Hepatocyte (in vitro differentiated cells): ENCODE results near the gene ITGA7. TPM values are rescaled to one million over a fixed set of nuclear protein-coding genes. Genes with fewer than 3 reads are reported as not detected.
A peak's percentile ranks its signal among the peaks of the same experiment; 100 is the strongest.

Experiments
- DNase-seq: peaks from one replicate; pipeline ENCODE4 v3.0.0-alpha.2; 2016; ENCODE audit warnings: low spot score
- H2AFZ ChIP-seq: fragments of 200-600 bp; sonication (generic); 2 replicates; pipeline ENCODE4 v1.6.0; 2016; ENCODE audit warnings: antibody characterized with exemption, mild to moderate bottlenecking
- H3K27ac ChIP-seq: fragments of 200-600 bp; sonication (generic); 2 replicates; pipeline ENCODE4 v1.5.1; 2016; ENCODE audit warnings: mild to moderate bottlenecking
- H3K27me3 ChIP-seq: fragments of 200-600 bp; sonication (generic); 2 replicates; pipeline ENCODE4 v1.6.1; 2016
- H3K36me3 ChIP-seq: fragments of 200-600 bp; sonication (generic); replicated peaks from 2 replicates; pipeline ENCODE4 v1.5.1; 2016; ENCODE audit warnings: low read depth; ENCODE audit not compliant: insufficient read depth
- H3K4me1 ChIP-seq: fragments of 200-600 bp; sonication (generic); 2 replicates; pipeline ENCODE4 v1.5.1; 2016; ENCODE audit warnings: mild to moderate bottlenecking, moderate library complexity; ENCODE audit not compliant: insufficient read depth
- H3K4me2 ChIP-seq: fragments of 200-600 bp; sonication (generic); 2 replicates; pipeline ENCODE4 v1.6.0; 2016
- H3K4me3 ChIP-seq: fragments of 200-600 bp; sonication (generic); 2 replicates; pipeline ENCODE4 v1.5.1; 2016; ENCODE audit warnings: mild to moderate bottlenecking
- H3K79me2 ChIP-seq: fragments of 200-600 bp; sonication (generic); 2 replicates; pipeline ENCODE4 v1.6.0; 2017; ENCODE audit warnings: mild to moderate bottlenecking
- H3K9me2 ChIP-seq: fragments of 200-600 bp; sonication (generic); replicated peaks from 2 replicates; pipeline ENCODE4 v1.6.0; 2017; ENCODE audit warnings: mild to moderate bottlenecking; ENCODE audit not compliant: insufficient read depth
- H3K9me3 ChIP-seq: fragments of 200-600 bp; sonication (generic); 2 replicates; pipeline ENCODE4 v1.5.1; 2016; ENCODE audit warnings: low read depth, mild to moderate bottlenecking
- H4K20me1 ChIP-seq: fragments of 200-600 bp; sonication (generic); 2 replicates; pipeline ENCODE4 v1.6.0; 2016; ENCODE audit warnings: mild to moderate bottlenecking; ENCODE audit not compliant: insufficient read depth, poor library complexity, severe bottlenecking
- CTCF ChIP-seq: fragments of 200-600 bp; sonication (generic); IDR thresholded peaks from 2 replicates; pipeline ENCODE4 v1.5.1; 2016; ENCODE audit warnings: antibody characterized with exemption, mild to moderate bottlenecking; ENCODE audit not compliant: poor library complexity
- EZH2 ChIP-seq: fragments of 200-600 bp; sonication (generic); IDR thresholded peaks from 2 replicates; pipeline ENCODE4 v1.6.1; 2016; ENCODE audit warnings: antibody characterized with exemption, mild to moderate bottlenecking, borderline replicate concordance
- EZH2phosphoT487 ChIP-seq: fragments of 200-600 bp; sonication (generic); IDR thresholded peaks from one replicate; pipeline ENCODE4 v1.6.1; 2018; ENCODE audit warnings: antibody characterized with exemption, mild to moderate bottlenecking, low read depth, moderate library complexity; ENCODE audit not compliant: unreplicated experiment, severe bottlenecking
- WGBS: methylation state at CpG from one replicate; pipeline ENCODE4 v1.1.6; 2016; ENCODE audit warnings: low lambda C conversion rate; ENCODE audit errors: missing lambda C conversion rate; 5-methylcytosine and 5-hydroxymethylcytosine counted together
- polyA plus RNA-seq: library from polyadenylated mRNA; unstranded; fragments of >200 nt; fragmentation: Nextera tagmentation; extraction: Ambion mirVana; gene quantifications from 2 replicates; pipeline ENCODE4 v1.2.1, GENCODE V29; 2016
- total RNA-seq: library from RNA; depleted of rRNA; stranded (reverse); fragments of >200 nt; gene quantifications from 2 replicates; pipeline ENCODE4 v1.2.3, GENCODE V29; 2014

ITGA7 gene, protein sequence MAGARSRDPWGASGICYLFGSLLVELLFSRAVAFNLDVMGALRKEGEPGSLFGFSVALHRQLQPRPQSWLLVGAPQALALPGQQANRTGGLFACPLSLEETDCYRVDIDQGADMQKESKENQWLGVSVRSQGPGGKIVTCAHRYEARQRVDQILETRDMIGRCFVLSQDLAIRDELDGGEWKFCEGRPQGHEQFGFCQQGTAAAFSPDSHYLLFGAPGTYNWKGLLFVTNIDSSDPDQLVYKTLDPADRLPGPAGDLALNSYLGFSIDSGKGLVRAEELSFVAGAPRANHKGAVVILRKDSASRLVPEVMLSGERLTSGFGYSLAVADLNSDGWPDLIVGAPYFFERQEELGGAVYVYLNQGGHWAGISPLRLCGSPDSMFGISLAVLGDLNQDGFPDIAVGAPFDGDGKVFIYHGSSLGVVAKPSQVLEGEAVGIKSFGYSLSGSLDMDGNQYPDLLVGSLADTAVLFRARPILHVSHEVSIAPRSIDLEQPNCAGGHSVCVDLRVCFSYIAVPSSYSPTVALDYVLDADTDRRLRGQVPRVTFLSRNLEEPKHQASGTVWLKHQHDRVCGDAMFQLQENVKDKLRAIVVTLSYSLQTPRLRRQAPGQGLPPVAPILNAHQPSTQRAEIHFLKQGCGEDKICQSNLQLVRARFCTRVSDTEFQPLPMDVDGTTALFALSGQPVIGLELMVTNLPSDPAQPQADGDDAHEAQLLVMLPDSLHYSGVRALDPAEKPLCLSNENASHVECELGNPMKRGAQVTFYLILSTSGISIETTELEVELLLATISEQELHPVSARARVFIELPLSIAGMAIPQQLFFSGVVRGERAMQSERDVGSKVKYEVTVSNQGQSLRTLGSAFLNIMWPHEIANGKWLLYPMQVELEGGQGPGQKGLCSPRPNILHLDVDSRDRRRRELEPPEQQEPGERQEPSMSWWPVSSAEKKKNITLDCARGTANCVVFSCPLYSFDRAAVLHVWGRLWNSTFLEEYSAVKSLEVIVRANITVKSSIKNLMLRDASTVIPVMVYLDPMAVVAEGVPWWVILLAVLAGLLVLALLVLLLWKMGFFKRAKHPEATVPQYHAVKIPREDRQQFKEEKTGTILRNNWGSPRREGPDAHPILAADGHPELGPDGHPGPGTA
- total RNA-seq (13.0 and 15.2 TPM in 2 replicates), polyA plus RNA-seq (18.9 and 22.8 TPM in 2 replicates)

GRCh38 chr12:55707841-55708694 is at the start of gene ITGA7:
ITGA7 (minus strand) TSS chr12:55707904; CDS start chr12:55707682, 222 bp downstream.
- no peaks in the 10 kb centered on the region for H3K36me3 ChIP-seq
- H3K4me1 ChIP-seq: no peaks in the 10 kb centered on the region
- peak within 1 kb of the TSS; percentile 42 for H3K4me3 ChIP-seq
- H3K27ac ChIP-seq: no peak within 1 kb of the TSS
- 1% methylated on average over 29 of the region's 39 CpGs for WGBS
- H3K79me2 ChIP-seq: no peaks in the 10 kb centered on the region
- H3K4me2 ChIP-seq: peak within 1 kb of the TSS; percentile 98
- H3K27me3 ChIP-seq: peaks cover 51% of the 10 kb centered on the region
- no peaks in the 10 kb centered on the region for H3K9me2 ChIP-seq
- peak; percentile 80 for DNase-seq
- no peaks in the 10 kb centered on the region for H3K9me3 ChIP-seq
- peak within 1 kb of the TSS; percentile 76 for H2AFZ ChIP-seq
- TF ChIP-seq CTCF: no peak
- TF ChIP-seq EZH2phosphoT487: no peak
- no peak for TF ChIP-seq EZH2
- no peaks in the 10 kb centered on the region for H4K20me1 ChIP-seq

DNA sequence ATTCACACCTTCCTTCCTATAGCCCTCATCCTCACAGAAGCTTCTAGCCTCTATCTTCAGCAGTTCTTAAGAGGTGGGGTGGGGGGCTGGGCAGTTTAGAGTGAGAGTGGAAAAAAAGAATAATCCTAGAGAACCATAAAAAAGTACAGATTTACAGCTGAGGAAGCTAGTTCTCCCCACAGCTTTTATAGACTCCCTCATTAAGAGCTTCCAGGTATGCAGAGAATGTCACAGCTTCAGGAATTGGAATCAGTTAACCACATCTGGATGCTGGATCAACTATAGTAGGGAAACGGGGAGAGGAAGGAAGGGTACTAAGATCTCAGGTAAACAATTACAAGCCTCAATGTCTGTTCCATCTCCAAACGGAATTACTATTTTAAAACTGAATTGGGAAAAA is 47.5 kb upstream of the ITGA7 start:
- H3K4me1 ChIP-seq: no peaks in the 10 kb centered on the region
- H2AFZ ChIP-seq: no peak overlapping the region
- H3K4me3 ChIP-seq: no peak overlapping the region
- no peak overlapping the region for H3K4me2 ChIP-seq
- H4K20me1 ChIP-seq: no peaks in the 10 kb centered on the region
- no peak overlapping the region for H3K27ac ChIP-seq
- no peaks in the 10 kb centered on the region for H3K9me3 ChIP-seq
- 32% methylated on average over 2 of the region's 2 CpGs for WGBS
- no peaks in the 10 kb centered on the region for H3K9me2 ChIP-seq
- no peaks in the 10 kb centered on the region for H3K27me3 ChIP-seq
- H3K36me3 ChIP-seq: peaks cover 7% of the 10 kb centered on the region
- TF ChIP-seq EZH2 (no peak), CTCF (no peak), EZH2phosphoT487 (no peak)
- DNase-seq: no peak
- peaks cover 7% of the 10 kb centered on the region for H3K79me2 ChIP-seq

GRCh38 chr12:55748230-55748993 is 40.7 kb upstream of the ITGA7 start:
- DNase-seq: no peak
- Histone ChIP-seq H3K79me2 (peaks cover 20% of the 10 kb centered on the region), H3K36me3 (no peaks in the 10 kb centered on the region), H3K4me3 (no peak overlapping the region), H3K4me2 (no peak overlapping the region), H3K27me3 (no peaks in the 10 kb centered on the region), H3K9me3 (no peaks in the 10 kb centered on the region), H4K20me1 (no peaks in the 10 kb centered on the region), H3K9me2 (no peaks in the 10 kb centered on the region), H2AFZ (no peak overlapping the region), H3K27ac (no peak overlapping the region), H3K4me1 (peaks cover 21% of the 10 kb centered on the region)
- TF ChIP-seq EZH2phosphoT487: no peak
- TF ChIP-seq CTCF: no peak
- no peak for TF ChIP-seq EZH2
- WGBS: 95% methylated on average over 18 of the region's 18 CpGs
